ENCODE results near the gene SCUBE2.

SCUBE2 gene

DNA sequence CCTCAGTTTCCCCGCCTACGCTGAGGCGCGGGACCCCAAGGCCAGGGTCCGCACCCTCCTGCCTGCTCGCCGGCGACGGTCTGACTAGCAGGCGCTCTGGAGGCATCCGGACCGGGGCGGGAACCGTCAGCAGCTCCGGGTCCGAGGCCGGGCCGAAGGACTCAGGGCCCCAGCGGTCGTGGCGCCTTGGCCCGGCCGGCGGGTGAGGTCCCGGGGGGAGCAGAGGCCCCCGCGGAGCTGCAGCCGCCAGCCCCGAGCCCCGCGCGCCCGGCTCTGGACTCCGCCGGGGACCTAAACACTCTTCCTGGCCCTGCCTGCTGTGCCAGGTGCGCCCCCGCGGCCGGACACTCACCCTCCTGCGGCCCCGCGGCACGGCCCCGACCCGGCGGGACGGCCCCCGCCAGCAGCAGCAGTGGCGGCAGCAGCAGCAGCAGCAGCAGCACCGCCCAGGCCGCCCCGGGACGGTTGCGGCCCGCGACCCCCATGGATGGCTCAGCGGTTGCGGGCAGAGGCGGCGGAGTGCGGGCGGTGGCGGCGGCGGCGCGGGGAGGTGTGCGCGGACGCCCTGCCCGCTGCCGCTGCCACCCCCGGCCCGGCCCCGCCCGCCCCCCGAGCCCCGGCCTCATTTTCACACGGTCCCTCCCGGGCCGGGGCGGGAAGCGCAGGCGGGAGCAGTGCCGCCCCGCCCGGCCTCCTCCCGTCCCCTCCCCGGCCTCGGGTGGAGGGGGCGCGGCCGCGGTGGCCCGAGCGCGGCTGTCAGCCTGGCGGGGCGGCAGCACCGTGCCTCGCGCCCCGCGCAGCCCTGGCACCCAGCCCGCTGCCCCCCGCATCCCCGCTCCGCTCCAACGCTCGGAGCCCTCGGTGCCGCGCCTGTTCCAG is at the start of gene SCUBE2:
Gene SCUBE2 (minus strand): TSS at position 556 of the 879 bp plus-strand sequence. CDS start 71 bp downstream, at position 485.
- no peak for DNase-seq (ENCODE audit: low spot score)

GRCh38 chr11:9141186-9141585 is 49.8 kb upstream of the SCUBE2 start:
- DNase-seq (ENCODE audit: low spot score), result no peak

DNA sequence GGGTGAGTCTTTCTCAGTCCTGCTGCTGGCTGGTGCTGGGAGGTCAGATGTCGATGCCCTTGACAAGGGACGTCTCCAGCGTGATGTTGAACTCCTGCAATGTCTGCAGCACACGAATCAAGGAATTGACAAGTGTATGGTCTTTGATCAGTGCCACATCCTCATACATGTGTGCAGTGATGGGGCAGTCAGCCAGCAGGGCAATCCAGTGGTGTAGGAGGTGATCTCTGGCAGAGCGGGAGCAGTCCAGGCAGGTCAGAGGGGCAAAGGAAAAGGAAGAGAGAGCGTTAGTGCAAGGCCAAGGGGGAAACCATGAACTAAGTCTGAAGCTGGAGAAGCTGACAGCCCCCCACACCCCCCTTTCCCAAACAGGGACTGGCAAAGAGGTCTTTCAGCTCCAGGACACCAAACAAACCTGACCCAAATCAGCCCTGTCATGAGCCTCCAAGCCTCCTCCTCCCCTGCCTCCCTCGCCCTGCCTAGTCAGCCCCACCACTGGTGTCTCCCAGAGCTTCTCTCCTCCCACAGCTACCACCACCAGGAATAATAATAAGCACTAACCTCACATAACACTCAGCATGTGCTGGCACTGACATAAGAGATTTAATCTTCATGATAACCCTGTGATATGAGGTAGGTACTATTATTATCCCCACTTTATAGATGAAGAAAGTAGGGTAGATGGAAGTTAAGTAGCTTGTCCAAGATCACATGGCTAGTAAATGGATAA is 48.4 kb upstream of the SCUBE2 start:
- DNase-seq (ENCODE audit: low spot score), result no peak

GRCh38 chr11:9138612-9139579 is 47.5 kb upstream of the SCUBE2 start:
- peak; percentile 62 for DNase-seq (ENCODE audit: low spot score)

GRCh38 chr11:9138133-9138453 is 46.7 kb upstream of the SCUBE2 start:
- DNase-seq (ENCODE audit: low spot score), result no peak

DNA sequence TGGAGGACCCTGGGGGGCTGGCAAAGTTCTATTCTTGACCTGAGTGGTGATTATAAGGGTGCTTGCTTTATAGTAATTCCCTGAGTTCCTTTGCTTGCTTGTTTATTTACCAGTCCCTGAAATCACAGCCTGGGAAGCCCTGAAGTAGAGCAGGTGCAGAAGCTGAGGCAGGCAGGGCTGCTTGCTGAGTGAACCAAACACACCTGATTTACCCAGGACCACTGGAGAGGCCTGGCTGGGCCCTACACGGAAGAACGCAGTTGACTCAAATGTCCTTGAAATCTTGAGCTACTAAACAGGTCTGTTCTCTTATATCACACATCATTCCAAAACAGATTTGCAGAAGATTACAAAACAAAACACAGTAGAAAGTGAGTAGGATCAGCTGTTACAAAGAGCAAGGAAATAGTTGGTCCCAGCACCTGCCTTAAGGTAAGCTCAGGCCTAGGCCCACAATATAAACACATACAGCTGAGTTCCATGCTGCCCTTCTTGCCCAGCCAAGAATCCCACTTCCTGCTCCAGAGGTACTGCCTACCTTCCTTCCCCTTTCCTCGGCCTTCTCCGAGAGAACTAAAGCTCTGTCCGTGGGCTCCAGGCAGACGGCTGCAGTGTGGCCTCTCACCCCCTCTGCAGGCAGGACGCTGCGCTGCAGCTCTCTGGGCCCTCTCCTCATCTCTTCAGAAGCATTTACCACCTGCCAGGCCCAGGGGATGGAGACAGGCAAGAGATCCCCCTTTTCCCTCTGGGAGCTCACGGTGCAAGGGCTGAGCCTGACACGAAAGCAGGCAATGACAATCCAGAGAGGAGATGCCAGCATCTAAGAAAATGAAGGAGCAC is 46.1 kb upstream of the SCUBE2 start:
- peak; percentile 66 for DNase-seq (ENCODE audit: low spot score)

DNA sequence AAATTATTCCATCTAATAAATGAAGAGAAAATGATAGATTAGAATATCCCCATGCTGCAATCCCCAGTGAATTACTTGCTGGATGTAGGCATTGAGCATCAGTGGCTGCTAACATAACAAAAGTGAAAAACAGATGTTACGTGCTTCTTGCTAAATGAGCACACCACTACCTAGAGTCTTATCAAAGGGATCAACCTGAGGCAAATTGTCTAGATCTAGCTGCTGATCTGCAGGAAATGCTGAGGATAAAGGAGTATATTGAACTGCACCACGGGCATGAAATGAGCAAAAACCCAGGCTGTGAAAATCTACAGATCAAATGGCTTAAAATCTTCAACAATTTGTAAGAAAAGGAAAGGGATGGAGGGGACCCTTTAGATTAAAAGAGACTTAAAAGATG is 45.3 kb upstream of the SCUBE2 start:
- DNase-seq (ENCODE audit: low spot score), result no peak

- DNase-seq (ENCODE audit: low spot score), result no peak
These were observed 42.6 kb upstream of the SCUBE2 start for GRCh38 chr11:9133956-9134355.

DNA sequence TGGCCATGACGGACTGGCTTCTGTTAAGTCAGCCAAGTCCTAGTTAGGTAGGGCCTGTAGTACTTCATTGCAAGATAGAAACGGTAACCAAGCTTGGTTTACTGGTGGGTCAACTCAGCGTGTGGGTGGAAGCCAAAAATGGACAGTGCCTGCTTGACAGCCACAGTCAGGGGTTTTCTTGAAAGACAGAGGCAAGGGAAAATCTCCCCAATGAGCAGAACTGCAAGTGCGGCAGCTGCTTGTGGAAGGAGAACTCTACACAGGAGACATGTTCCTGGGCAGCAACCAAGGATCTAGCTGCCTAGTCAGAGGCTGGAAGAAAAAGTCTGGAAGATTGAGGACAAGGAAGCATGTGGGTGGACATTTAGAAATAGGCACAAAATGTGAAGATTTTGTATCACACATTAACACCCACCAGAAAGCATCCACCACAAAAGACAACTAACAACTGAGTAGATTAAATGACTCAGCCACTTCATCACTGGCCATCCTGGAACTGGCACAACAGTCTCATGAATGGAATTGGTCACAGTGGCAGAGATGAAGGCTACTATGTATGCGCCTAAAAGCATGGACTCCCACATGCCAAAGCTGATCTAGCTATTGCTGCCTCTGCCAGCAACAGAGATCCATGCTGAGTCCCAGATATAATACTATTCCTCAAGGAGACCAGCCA is 40.9 kb upstream of the SCUBE2 start:
- no peak for DNase-seq (ENCODE audit: low spot score)

GRCh38 chr11:9130297-9130696 is 38.9 kb upstream of the SCUBE2 start:
- DNase-seq (ENCODE audit: low spot score), result no peak

GRCh38 chr11:9126636-9127035 is 35.2 kb upstream of the SCUBE2 start:
- DNase-seq (ENCODE audit: low spot score), result no peak

GRCh38 chr11:9125185-9125886 is 33.9 kb upstream of the SCUBE2 start:
- DNase-seq (ENCODE audit: low spot score), result no peak

DNA sequence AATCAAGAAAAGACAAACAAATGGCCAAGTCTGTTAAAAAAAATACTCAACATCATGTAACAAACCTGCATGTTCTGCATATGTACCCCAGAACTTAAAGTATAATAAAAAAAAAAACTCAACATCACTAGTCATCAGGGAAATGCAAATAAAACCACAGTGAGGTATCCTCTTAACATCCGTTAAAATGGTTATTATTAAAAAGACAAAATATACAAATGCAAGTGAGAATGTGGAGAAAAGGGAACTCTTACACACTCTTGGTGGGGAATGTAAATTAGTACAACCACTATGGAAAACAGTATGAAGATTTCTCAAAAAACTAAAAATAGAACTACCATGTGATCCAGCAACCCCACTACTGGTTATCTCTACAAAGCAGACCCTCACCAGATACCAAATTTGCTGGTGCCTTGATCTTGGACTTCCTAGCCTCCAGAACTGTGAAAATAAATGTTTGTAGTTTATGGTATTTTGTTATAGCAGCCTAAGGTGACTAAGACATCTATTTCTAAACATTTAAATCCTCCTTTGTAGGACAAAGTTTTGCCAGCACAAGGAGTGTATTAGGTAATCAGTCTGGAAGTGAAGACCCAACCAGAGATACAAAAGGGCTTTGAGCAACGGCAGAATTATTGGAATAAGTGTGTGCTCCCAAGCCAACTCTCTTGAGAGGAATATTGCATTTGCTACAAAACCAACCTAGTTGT is 32.4 kb upstream of the SCUBE2 start:
- no peak for DNase-seq (ENCODE audit: low spot score)

DNA sequence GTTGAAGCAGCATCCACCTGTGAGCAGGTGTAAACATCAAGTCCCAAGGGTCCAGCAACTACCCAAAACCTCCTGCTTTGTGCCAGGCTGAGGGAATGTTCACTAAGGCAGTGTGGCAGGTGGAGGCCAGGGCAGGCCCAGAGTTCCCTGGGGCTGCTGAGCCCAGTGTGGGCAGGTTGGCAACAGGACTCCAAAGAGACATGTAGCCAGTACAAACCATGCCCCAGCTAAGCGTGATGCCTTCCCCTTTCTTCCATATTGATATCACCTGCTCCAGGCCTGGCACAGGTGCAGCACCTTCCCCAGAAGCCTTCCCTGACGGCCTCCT is 30.0 kb upstream of the SCUBE2 start:
- no peak for DNase-seq (ENCODE audit: low spot score)

DNA sequence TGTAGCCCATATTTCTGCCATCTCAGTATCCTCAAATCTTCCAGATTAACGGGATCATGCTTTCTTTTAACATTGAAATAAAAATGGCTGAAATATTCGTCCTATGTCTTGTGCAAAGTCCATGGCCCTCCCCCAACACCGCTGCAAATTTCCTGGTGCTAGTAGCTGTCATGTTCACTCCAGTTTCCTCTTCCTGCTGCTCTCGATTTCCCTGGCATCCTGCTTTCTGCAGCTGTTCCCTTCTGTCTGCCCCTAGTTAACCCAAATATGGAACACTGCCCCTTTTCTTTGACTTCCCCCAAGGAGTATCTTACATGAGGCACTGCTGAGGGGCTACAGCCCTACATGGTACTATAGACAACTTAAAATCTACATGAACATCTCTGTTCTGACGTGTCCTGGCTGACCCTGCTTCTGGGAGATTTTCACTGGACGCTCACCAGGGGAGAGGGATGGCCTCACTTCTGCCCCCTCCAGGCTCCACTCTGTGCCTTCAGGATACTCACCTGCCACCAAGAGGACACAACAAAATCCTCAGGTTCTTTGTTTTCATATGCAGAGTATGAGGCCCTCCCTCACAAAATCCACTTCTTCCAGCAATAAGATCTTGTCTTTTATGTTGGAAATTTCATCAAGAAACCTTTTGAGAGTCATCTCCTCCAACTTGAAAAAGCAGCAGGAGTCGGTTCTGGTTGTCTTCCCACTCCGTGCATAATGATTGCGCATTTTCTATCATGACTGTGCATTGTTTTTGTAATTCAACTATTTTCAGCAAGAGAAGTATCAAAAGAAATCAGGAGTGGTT is 29.5 kb upstream of the SCUBE2 start:
- no peak for DNase-seq (ENCODE audit: low spot score)

GRCh38 chr11:9118277-9118676 is 26.9 kb upstream of the SCUBE2 start:
- DNase-seq (ENCODE audit: low spot score), result no peak

DNA sequence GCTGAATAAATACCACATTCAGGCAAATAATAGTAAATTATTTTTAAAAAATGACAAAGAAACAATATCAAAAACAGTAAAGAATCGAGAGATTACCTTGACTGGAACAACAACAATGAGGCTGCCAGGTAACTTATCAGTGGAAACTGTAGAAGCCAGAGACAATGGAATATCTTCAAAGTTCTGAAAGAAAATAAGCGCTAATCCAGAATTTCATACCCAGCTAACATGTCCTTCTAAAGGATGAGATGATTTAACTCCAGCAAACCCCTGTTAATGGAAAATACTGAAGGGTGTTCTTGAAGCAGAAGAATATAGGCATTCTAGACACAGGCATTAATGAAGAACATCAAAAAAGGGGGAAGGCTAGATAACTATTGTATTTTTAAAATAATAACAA is 20.7 kb upstream of the SCUBE2 start:
- no peak for DNase-seq (ENCODE audit: low spot score)

DNA sequence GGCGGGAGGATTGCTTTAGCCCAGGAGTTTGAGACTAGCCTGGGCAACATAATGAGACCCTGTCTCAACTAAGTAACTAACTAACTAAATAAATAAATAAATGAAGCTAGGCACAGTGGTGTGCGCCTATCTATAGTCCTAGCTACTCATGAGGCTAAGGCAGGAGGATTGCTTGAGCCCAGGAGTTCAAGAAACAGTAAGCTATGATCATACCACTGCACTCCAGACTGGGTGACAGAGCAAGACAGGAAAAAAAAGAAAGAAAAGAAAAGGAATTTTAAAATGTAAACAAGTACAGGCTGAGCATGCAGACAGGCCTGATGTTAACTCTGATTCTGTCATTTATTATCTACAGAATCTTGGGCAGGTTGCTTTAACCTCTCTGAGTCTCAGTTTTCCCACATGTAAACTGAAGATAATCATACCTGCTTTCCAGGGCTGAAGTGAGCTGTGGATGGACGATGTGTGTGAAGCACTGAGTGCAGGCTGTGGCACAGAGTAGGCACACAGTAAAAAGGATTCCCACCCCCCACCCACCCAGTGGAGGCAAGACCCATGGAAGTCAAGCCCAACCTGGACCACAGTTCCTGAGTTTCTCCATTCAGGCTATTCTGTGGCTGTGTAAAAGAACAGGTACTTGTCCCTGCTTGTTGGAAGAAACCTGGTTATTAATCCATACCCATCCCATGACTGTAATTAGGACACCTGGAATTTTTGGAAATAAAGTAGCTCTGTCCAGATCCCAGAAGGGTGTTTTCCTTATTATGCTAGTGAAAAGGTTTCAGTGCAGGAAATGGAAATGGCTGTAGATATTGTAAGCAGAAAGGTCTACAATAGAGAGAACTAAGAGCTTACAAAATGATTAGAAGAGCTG is 18.7 kb upstream of the SCUBE2 start:
- DNase-seq (ENCODE audit: low spot score), result no peak
